ENCODE data around the gene INO80E.
A peak's percentile ranks its signal among the peaks of the same experiment; 100 is the strongest.

Gene INO80E

DNA sequence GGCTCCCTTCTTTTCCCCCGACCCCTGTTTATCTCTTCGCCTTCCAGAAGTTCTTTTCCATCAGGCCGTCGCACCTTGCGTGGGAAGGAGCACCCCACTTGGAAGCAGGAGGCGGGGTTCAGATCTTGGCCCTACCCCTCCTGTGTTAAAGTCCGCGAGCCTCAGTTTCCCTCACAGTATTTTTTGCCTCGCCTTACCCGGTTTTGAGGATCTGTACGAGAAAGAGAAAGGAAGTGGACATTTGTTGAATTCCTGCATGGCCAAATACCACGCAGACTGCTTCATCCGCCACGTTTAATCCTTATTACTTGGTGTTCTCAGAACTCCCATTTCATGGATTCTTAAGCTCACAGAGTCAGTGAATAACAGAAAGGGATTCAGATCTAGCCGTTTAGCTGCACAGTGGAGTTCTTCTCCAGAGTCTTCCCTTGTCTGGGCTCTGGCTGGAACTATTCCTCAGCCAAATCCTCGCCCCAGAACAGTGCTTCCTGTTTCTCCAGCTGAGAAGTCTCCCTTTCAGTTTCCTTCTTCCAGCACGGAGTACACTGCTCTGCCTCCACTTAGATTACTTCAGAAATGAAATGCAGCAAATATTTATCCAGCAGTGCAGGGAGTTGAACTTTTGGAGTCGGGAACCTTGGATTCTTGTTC is 33.6 kb upstream of the INO80E start:
- H3K27ac ChIP-seq (ENCODE audit: insufficient read depth, low read depth, low read length, poor library complexity, severe bottlenecking) = no peak overlapping the region
- 26 to 29% methylated on average over 18 of the region's 18 CpGs for WGBS, 2 experiments

DNA sequence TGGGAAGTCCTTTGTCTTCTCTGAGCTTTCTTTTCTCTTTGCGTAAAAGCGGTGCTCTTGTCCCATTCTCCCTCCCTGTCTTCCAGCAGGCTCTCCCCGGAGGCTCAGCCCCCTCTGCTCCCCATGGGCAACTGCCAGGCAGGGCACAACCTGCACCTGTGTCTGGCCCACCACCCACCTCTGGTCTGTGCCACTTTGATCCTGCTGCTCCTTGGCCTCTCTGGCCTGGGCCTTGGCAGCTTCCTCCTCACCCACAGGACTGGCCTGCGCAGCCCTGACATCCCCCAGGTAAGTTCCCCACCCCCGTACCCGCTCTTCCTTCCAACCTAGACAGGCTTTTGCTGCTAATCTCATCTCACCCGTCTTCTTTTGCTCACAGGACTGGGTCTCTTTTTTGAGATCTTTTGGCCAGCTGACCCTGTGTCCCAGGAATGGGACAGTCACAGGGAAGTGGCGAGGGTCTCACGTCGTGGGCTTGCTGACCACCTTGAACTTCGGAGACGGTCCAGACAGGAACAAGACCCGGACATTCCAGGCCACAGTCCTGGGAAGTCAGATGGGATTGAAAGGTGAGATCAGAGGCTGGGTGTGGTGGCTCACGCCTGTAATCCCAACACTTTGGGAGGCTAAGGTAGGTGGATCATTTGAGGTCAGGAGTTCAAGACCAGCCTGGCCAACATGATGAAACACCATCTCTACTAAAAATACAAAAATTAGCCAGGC is 32.9 kb upstream of the INO80E start:
- no peaks in the 10 kb centered on the region for H3K4me1 ChIP-seq (ENCODE audit: control insufficient read depth, insufficient read depth, low read length)
- peaks cover 3% of the 10 kb centered on the region for H3K36me3 ChIP-seq (ENCODE audit: control insufficient read depth, insufficient read depth, low read length)
- WGBS, 2 experiments = 86 to 91% methylated on average over 14 of the region's 14 CpGs
- H3K27ac ChIP-seq (ENCODE audit: insufficient read depth, low read depth, low read length, poor library complexity, severe bottlenecking) = no peak overlapping the region
- H3K4me3 ChIP-seq (ENCODE audit: insufficient read depth, low read depth, low read length) = no peak overlapping the region
- H3K9me3 ChIP-seq (ENCODE audit: control insufficient read depth, low read length) = no peaks in the 10 kb centered on the region
- no peaks in the 10 kb centered on the region for H3K27me3 ChIP-seq (ENCODE audit: control insufficient read depth, insufficient read depth, low read length, poor library complexity, severe bottlenecking)

More for the DNA sequence above, 33.6 kb upstream of the INO80E start:
- Histone ChIP-seq H3K36me3 (ENCODE audit: control insufficient read depth, insufficient read depth, low read length) (no peaks in the 10 kb centered on the region), H3K4me3 (ENCODE audit: insufficient read depth, low read depth, low read length) (peak overlapping the region; percentile 58), H3K27me3 (ENCODE audit: control insufficient read depth, insufficient read depth, low read length, poor library complexity, severe bottlenecking) (no peaks in the 10 kb centered on the region), H3K4me1 (ENCODE audit: control insufficient read depth, insufficient read depth, low read length) (no peaks in the 10 kb centered on the region), H3K9me3 (ENCODE audit: control insufficient read depth, low read length) (no peaks in the 10 kb centered on the region)

DNA sequence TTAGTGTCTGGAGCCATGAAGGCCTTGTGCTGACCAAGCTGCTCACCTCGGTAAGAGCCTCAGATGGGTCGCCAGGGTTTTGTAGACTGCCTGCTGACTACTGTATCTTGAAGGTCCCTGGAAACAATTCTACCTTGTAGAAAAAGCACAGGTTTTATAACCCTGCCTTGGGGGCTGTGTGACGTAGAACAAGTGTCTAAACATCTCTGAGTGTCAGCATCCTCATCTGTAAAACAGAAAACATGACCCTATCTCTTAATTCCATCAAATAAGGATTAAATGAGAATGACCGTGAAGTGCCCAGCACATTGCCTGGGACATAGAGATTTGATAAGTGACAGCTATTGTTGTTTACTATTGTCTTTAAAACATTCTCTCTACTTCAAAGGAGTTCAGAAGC is 27.8 kb upstream of the INO80E start:
- H3K27ac ChIP-seq (ENCODE audit: insufficient read depth, low read depth, low read length, poor library complexity, severe bottlenecking) = no peak overlapping the region
- H3K9me3 ChIP-seq (ENCODE audit: control insufficient read depth, low read length) = peaks cover 3% of the 10 kb centered on the region
- no peaks in the 10 kb centered on the region for H3K4me1 ChIP-seq (ENCODE audit: control insufficient read depth, insufficient read depth, low read length)
- H3K36me3 ChIP-seq (ENCODE audit: control insufficient read depth, insufficient read depth, low read length) = peaks cover 16% of the 10 kb centered on the region
- H3K27me3 ChIP-seq (ENCODE audit: control insufficient read depth, insufficient read depth, low read length, poor library complexity, severe bottlenecking) = no peaks in the 10 kb centered on the region
- WGBS, 2 experiments = 91 to 93% methylated on average over 4 of the region's 4 CpGs
- no peak overlapping the region for H3K4me3 ChIP-seq (ENCODE audit: insufficient read depth, low read depth, low read length)

DNA sequence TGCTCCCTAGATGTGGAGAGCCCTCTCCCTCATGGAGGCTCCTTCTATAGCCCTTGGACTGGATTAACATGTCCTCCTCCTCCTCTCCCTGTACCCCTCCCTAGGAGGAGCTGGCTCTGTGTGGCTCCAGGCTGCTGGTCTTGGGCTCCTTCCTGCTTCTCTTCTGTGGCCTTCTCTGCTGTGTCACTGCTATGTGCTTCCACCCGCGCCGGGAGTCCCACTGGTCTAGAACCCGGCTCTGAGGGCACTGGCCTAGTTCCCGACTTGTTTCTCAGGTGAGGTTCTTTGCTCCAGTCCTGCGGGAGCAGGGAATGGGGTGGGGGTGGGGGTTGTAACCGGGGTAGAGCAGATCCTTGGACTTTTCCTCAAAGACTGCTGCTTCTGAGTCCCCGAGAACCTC is 24.7 kb upstream of the INO80E start:
- 97 to 99% methylated on average over 8 of the region's 8 CpGs for WGBS, 2 experiments
- Histone ChIP-seq H3K9me3 (ENCODE audit: control insufficient read depth, low read length) (peaks cover 3% of the 10 kb centered on the region), H3K36me3 (ENCODE audit: control insufficient read depth, insufficient read depth, low read length) (peaks cover 16% of the 10 kb centered on the region), H3K27ac (ENCODE audit: insufficient read depth, low read depth, low read length, poor library complexity, severe bottlenecking) (no peak overlapping the region), H3K4me1 (ENCODE audit: control insufficient read depth, insufficient read depth, low read length) (peaks cover 17% of the 10 kb centered on the region), H3K27me3 (ENCODE audit: control insufficient read depth, insufficient read depth, low read length, poor library complexity, severe bottlenecking) (no peaks in the 10 kb centered on the region), H3K4me3 (ENCODE audit: insufficient read depth, low read depth, low read length) (no peak overlapping the region)

DNA sequence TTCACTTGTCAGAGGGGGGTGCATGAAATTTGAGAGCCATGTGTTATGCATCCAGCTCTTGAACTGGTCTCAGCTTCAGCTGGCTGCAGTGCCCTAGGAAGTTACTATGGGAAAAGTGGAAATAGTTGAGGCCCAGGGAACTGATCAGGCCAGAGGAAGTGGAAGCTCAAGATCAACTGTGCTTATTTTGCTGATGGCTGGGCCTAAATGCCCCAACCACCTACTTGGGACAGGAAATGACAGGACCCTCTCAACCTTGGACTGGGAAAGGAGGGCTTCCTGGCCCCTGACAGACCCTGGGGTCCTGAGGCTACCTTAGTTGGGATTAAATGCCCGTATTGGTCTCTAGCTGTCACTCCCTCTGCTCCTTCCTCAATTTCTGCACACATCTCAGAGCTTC is 23.5 kb upstream of the INO80E start:
- Histone ChIP-seq H3K9me3 (ENCODE audit: control insufficient read depth, low read length) (peaks cover 3% of the 10 kb centered on the region), H3K4me1 (ENCODE audit: control insufficient read depth, insufficient read depth, low read length) (peaks cover 26% of the 10 kb centered on the region), H3K27me3 (ENCODE audit: control insufficient read depth, insufficient read depth, low read length, poor library complexity, severe bottlenecking) (no peaks in the 10 kb centered on the region), H3K4me3 (ENCODE audit: insufficient read depth, low read depth, low read length) (no peak overlapping the region), H3K36me3 (ENCODE audit: control insufficient read depth, insufficient read depth, low read length) (peaks cover 16% of the 10 kb centered on the region), H3K27ac (ENCODE audit: insufficient read depth, low read depth, low read length, poor library complexity, severe bottlenecking) (no peak overlapping the region)
- WGBS, 2 experiments = 95 to 97% methylated on average over 1 of the region's 1 CpG

DNA sequence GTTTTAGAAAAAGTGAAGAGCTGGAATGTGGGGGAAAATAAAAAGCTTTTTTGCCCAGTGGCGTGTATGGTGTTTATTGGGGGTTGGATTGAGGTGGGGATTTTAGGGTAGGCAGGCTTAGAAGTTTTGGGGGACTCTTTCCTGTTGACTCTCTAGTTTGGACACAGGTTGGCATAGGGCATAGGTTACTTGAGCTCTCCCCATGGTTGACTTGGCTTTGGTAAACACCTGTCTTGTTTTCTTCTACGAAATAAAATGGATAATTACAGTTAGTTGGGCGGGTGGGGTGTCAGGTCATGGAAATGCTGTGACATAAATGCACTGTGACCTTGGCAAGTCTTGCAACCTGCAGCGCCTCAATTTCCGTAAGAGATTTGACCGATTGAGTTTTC is 23.1 kb upstream of the INO80E start:
- no peaks in the 10 kb centered on the region for H3K27me3 ChIP-seq (ENCODE audit: control insufficient read depth, insufficient read depth, low read length, poor library complexity, severe bottlenecking)
- no peak overlapping the region for H3K27ac ChIP-seq (ENCODE audit: insufficient read depth, low read depth, low read length, poor library complexity, severe bottlenecking)
- H3K36me3 ChIP-seq (ENCODE audit: control insufficient read depth, insufficient read depth, low read length) = peaks cover 15% of the 10 kb centered on the region
- 81% methylated on average over 6 of the region's 6 CpGs for WGBS, 2 experiments
- peaks cover 3% of the 10 kb centered on the region for H3K9me3 ChIP-seq (ENCODE audit: control insufficient read depth, low read length)
- peaks cover 26% of the 10 kb centered on the region for H3K4me1 ChIP-seq (ENCODE audit: control insufficient read depth, insufficient read depth, low read length)
- no peak overlapping the region for H3K4me3 ChIP-seq (ENCODE audit: insufficient read depth, low read depth, low read length)

DNA sequence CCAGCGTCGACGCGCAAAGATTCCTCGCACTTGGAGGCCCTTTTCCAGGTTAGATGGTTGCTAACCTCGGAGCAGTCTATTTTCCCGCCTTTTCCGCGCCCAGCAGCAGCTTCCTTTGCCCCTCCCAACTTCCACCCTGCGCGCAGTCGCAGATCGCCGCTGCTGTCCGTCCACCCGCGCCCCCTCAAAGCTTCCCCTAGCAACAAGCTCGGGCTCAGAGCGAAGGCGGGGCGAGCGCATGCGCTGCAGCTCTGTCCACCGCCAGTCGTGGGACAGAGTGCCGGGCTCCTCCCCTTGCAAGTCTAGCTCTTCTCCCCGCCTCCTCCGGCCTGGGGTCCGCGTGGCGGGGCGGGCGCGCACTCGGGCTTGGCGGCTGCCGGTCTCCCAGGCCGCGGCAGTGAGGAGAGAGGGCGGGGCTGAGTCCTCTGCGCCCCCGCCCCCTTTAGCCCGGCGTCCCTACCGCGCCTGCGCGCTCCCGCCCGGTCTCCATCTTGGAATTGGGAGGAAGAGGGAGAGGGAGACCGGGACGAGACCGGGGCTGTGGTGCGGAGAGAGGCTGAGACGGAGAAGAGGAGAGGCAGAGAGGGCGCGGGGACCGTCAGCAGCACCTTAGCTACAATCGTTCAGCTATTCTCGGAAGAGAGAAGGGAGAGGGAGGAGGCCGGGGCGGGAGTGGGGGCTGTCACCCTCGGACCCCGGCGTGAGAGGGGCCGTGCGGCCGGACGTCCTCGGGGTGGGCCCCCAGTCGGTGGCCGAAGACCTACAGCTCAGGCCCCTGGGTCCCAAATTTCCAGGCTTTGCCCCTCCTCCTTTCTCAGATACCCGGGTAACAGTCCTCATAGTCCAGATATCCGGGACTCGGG is 22.4 kb upstream of the INO80E start, which contains the start of gene TAOK2:
TSS of gene TAOK2 (plus strand) at position 485 of the 863 bp plus-strand sequence. CDS start 3,905 bp downstream, outside the sequence.
- H3K4me1 ChIP-seq (ENCODE audit: control insufficient read depth, insufficient read depth, low read length) = peaks cover 26% of the 10 kb centered on the region
- WGBS, 2 experiments = 3% methylated on average over 75 of the region's 75 CpGs
- peaks cover 16% of the 10 kb centered on the region for H3K36me3 ChIP-seq (ENCODE audit: control insufficient read depth, insufficient read depth, low read length)
- H3K27me3 ChIP-seq (ENCODE audit: control insufficient read depth, insufficient read depth, low read length, poor library complexity, severe bottlenecking) = no peaks in the 10 kb centered on the region
- H3K27ac ChIP-seq (ENCODE audit: insufficient read depth, low read depth, low read length, poor library complexity, severe bottlenecking) = peak within 1 kb of the TSS; percentile 11
- peaks cover 3% of the 10 kb centered on the region for H3K9me3 ChIP-seq (ENCODE audit: control insufficient read depth, low read length)
- peak within 1 kb of the TSS; percentile 64 for H3K4me3 ChIP-seq (ENCODE audit: insufficient read depth, low read depth, low read length)

DNA sequence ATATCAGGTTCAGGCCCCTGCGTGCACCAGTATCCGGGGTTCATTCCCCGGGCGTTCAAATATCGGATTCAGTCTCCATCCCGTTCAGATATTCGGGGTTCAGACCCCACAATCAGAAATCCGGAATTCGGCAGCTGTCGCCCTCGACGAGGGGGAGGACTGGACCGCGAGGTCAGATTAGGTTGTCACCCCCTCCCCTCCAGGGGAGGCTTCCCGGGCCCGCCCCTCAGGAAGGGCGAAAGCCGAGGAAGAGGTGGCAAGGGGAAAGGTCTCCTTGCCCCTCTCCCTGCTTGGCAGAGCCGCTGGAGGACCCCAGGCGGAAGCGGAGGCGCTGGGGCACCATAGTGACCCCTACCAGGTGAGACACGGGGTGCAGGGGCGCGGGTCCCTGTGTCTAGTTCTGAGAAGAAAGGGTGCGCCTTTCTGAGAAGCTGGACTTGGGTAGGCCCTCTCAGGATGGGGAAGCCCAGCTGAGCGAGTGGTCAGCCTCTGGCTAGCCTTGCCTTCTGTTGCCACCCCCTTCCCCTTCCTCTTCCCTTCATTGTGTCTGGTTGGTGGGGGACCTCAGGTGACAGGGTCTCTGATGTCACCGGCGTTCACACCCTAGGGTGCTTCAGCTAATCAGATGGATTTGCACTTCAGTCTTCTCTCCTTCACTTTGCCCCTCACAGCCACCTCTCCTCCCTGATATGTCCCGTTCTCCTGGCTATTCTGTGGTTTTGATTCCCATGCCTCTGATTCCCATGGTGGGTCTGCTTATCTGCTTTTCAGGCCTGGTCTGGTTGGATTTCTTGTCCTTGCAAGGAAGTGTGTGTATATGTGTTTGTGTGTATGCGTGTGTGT is 21.5 kb upstream of the INO80E start:
- WGBS, 2 experiments = 8% methylated on average over 31 of the region's 31 CpGs
- H3K9me3 ChIP-seq (ENCODE audit: control insufficient read depth, low read length) = peaks cover 3% of the 10 kb centered on the region
- peak overlapping the region; percentile 11 for H3K27ac ChIP-seq (ENCODE audit: insufficient read depth, low read depth, low read length, poor library complexity, severe bottlenecking)
- peaks cover 20% of the 10 kb centered on the region for H3K36me3 ChIP-seq (ENCODE audit: control insufficient read depth, insufficient read depth, low read length)
- peaks cover 26% of the 10 kb centered on the region for H3K4me1 ChIP-seq (ENCODE audit: control insufficient read depth, insufficient read depth, low read length)
- H3K4me3 ChIP-seq (ENCODE audit: insufficient read depth, low read depth, low read length) = peak overlapping the region; percentile 64
- H3K27me3 ChIP-seq (ENCODE audit: control insufficient read depth, insufficient read depth, low read length, poor library complexity, severe bottlenecking) = no peaks in the 10 kb centered on the region

DNA sequence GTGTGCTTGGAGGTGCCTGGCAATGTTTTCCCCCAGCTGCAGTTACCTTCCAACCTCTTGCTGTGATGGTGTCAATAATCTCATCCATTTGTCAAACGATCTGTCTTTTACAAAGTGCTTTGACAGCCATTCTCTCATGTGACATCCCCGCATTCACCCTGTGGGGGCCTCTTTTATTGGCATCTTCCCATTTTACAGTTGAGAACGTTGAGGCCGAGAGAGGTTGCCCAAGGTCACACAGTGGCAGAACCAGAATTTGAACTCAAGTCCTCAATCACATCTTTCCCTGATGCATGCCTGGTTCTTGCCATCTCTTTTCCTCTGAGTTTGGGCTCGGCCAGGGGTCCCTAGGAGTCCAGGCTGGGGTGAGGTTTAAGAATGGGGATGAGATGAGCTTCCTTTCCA is 20.9 kb upstream of the INO80E start:
- Histone ChIP-seq H3K27ac (ENCODE audit: insufficient read depth, low read depth, low read length, poor library complexity, severe bottlenecking) (no peak overlapping the region), H3K36me3 (ENCODE audit: control insufficient read depth, insufficient read depth, low read length) (peaks cover 22% of the 10 kb centered on the region), H3K4me3 (ENCODE audit: insufficient read depth, low read depth, low read length) (peak overlapping the region; percentile 64), H3K27me3 (ENCODE audit: control insufficient read depth, insufficient read depth, low read length, poor library complexity, severe bottlenecking) (no peaks in the 10 kb centered on the region), H3K4me1 (ENCODE audit: control insufficient read depth, insufficient read depth, low read length) (peaks cover 26% of the 10 kb centered on the region), H3K9me3 (ENCODE audit: control insufficient read depth, low read length) (peaks cover 3% of the 10 kb centered on the region)
- WGBS, 2 experiments = 77 to 85% methylated on average over 5 of the region's 5 CpGs
